Activated CD4-positive, alpha-beta T cell treated with anti-CD3 and anti-CD28 coated beads, Interleukin-2, amount 10 ng/mL, durations not matched to agents 7 days and 5 days (primary cell): Measurements from ENCODE around the gene PBX2. TPM values are rescaled to one million over a fixed set of nuclear protein-coding genes. Genes with fewer than 3 reads are reported as not detected.
"Not testable (repeated sequence)": the region's sequence is repeated elsewhere in the genome, so short reads cannot be mapped to it uniquely, and the experiment has no call there.

Source experiments
- CTCF ChIA-PET: fragments of 350-600 bp; sonication (Branson Sonifier 250); formaldehyde crosslinking; loops from one replicate; lab custom pipeline; 2021; ENCODE audit warnings: antibody characterized with exemption; lab: Charles Lee
- POLR2A ChIA-PET: fragments of 350-600 bp; sonication (Branson Sonifier 250); formaldehyde crosslinking; loops from one replicate; lab custom pipeline; 2021; ENCODE audit warnings: antibody characterized with exemption; lab: Charles Lee
- DNase-seq: peaks from one replicate; pipeline ENCODE4 v3.0.0-alpha.2; 2020
- H3K27ac Mint-ChIP-seq: one replicate; pipeline ENCODE4 v1.8.0; 2021; ENCODE audit warnings: mild to moderate bottlenecking, moderate library complexity, mixed read lengths
- H3K27me3 Mint-ChIP-seq: one replicate; pipeline ENCODE4 v1.8.0; 2021; ENCODE audit warnings: mixed read lengths
- H3K36me3 Mint-ChIP-seq: one replicate; pipeline ENCODE4 v1.8.0; 2021; ENCODE audit warnings: low read depth, mixed read lengths
- H3K4me1 Mint-ChIP-seq: one replicate; pipeline ENCODE4 v1.8.0; 2021; ENCODE audit warnings: mixed read lengths
- H3K4me3 Mint-ChIP-seq: one replicate; pipeline ENCODE4 v1.8.0; 2021; ENCODE audit warnings: mild to moderate bottlenecking, moderate library complexity, mixed read lengths
- H3K9me3 Mint-ChIP-seq: one replicate; pipeline ENCODE4 v1.8.0; 2021; ENCODE audit warnings: mixed read lengths
- microRNA-seq: library from miRNA; unstranded; fragments of <30 nt; microRNA quantifications from one replicate; pipeline ENCODE4 v1.2.0, GENCODE V29; 2021; ENCODE audit warnings: borderline microRNAs expressed, borderline replicate concordance
- total RNA-seq, 2 experiments: library from RNA; stranded (reverse); gene quantifications; one replicate each; pipeline ENCODE4 v1.2.3, GENCODE V29; 2021

PBX2 gene
- total RNA-seq, 2 experiments from 2014 or later = 98.2 to 98.4 TPM

GRCh38 chr6:32147401-32148132, 42.4 kb downstream of the PBX2 start:
- H3K36me3 Mint-ChIP-seq = peaks cover 2% of the 10 kb centered on the region
- DNase-seq = no peak
- no peak overlapping the region for H3K4me3 Mint-ChIP-seq
- ChIA-PET CTCF (interaction anchor here (0.6 to 1.5 kb wide), 4 partner anchors 12 to 48 kb away, joined by 3 to 7 read pairs (median 4); partner anchors contain the start of gene ATF6B), POLR2A (no interaction called here)
- H3K4me1 Mint-ChIP-seq = peaks cover 25% of the 10 kb centered on the region
- no peak overlapping the region for H3K27ac Mint-ChIP-seq
- H3K27me3 Mint-ChIP-seq = peaks cover 53% of the 10 kb centered on the region
- H3K9me3 Mint-ChIP-seq = peaks cover 3% of the 10 kb centered on the region

GRCh38 chr6:32146687-32147086, 43.3 kb downstream of the PBX2 start:
- Mint-ChIP-seq H3K27ac (no peak overlapping the region), H3K27me3 (peaks cover 50% of the 10 kb centered on the region), H3K36me3 (peaks cover 2% of the 10 kb centered on the region), H3K4me1 (peaks cover 21% of the 10 kb centered on the region), H3K9me3 (peaks cover 3% of the 10 kb centered on the region), H3K4me3 (no peak overlapping the region)
- ChIA-PET CTCF (interaction anchor here (1.4 kb wide), 1 partner anchor 30 kb away, joined by 4 read pairs; no protein-coding TSS in a partner anchor), POLR2A (no interaction called here)
- DNase-seq = no peak

DNA sequence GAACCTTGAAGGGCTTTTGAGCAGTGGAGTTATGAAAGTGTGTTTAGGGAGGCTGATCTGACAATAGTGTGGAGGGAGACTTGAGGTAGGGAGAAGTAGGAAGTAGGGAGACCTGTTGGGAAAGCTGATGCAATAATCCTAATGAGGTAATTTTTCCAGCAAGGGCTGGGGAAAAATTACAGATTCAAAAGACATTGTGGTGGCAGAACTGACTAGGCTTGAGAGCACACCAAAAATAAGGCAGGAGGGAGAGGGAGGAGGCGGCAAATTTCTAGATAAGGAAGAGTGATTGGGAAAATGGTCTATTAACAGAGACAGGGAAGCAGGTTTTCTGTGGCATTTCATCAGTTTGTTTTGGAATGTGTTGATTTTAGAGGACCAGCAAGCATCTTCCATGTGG, 43.7 kb downstream of the PBX2 start:
- Mint-ChIP-seq H3K36me3 (peaks cover 2% of the 10 kb centered on the region), H3K4me3 (no peak overlapping the region), H3K4me1 (peaks cover 20% of the 10 kb centered on the region), H3K27me3 (peaks cover 51% of the 10 kb centered on the region), H3K9me3 (peaks cover 3% of the 10 kb centered on the region), H3K27ac (no peak overlapping the region)
- POLR2A ChIA-PET = no interaction called here
- CTCF ChIA-PET = interaction anchor here (1.4 kb wide), 1 partner anchor 29 kb away, joined by 4 read pairs; no protein-coding TSS in a partner anchor
- DNase-seq = no peak

DNA sequence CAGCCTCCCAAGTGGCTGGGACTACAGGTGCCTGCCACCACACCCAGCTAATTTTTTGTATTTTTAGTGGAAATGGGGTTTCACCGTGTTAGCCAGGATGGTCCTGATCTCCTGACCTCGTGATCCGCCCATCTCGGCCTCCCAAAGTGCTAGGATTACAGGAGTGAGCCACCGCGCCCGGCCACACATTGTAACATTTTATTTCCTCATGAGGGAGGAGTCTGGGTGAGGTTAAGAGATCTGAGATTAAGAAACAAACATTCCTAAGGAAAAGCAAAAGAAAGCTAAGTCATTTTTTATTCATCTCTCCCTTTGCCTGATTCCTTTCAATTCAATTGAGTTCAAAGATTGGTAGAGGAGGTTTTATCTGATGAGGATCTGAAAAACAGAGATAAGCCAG, 45.8 kb downstream of the PBX2 start:
- H3K9me3 Mint-ChIP-seq, POLR2A ChIA-PET, H3K27ac Mint-ChIP-seq, H3K36me3 Mint-ChIP-seq, DNase-seq, H3K4me3 Mint-ChIP-seq: not testable (repeated sequence)
- CTCF ChIA-PET = interaction anchor here (0.5 kb wide), 1 partner anchor 1516 kb away, joined by 3 read pairs; no protein-coding TSS in a partner anchor
- Mint-ChIP-seq H3K27me3 (peaks cover 39% of the 10 kb centered on the region), H3K4me1 (peaks cover 14% of the 10 kb centered on the region)

- CTCF ChIA-PET = interaction anchor here (1.3 kb wide), 1 partner anchor 14 kb away, joined by 4 read pairs; no protein-coding TSS in a partner anchor
- H3K4me3 Mint-ChIP-seq = no peak overlapping the region
- POLR2A ChIA-PET = interaction anchor here (0.6 kb wide), 1 partner anchor 12 kb away, joined by 3 read pairs; the partner anchor contains the start of gene ATF6B
Measured at GRCh38 chr6:32140420-32141046, 49.5 kb downstream of the PBX2 start.

GRCh38 chr6:32139590-32139989, 50.4 kb downstream of the PBX2 start:
- H3K36me3 Mint-ChIP-seq = no peaks in the 10 kb centered on the region
- H3K27ac Mint-ChIP-seq = no peak overlapping the region
- POLR2A ChIA-PET = no interaction called here
- H3K4me3 Mint-ChIP-seq = no peak overlapping the region
- no peak for DNase-seq
- H3K9me3 Mint-ChIP-seq = no peaks in the 10 kb centered on the region
- H3K27me3 Mint-ChIP-seq = peaks cover 15% of the 10 kb centered on the region
- H3K4me1 Mint-ChIP-seq = no peaks in the 10 kb centered on the region
- CTCF ChIA-PET = interaction anchor here (1.5 kb wide), 1 partner anchor 12 kb away, joined by 4 read pairs; the partner anchor contains the start of gene ATF6B

More at GRCh38 chr6:32140420-32141046, 49.5 kb downstream of the PBX2 start:
- no peak overlapping the region for H3K27ac Mint-ChIP-seq
- DNase-seq = no peak
- H3K9me3 Mint-ChIP-seq = no peaks in the 10 kb centered on the region
- H3K4me1 Mint-ChIP-seq = no peaks in the 10 kb centered on the region
- peaks cover 9% of the 10 kb centered on the region for H3K27me3 Mint-ChIP-seq
- no peaks in the 10 kb centered on the region for H3K36me3 Mint-ChIP-seq

- Mint-ChIP-seq H3K36me3 (no peaks in the 10 kb centered on the region), H3K9me3 (no peaks in the 10 kb centered on the region), H3K27ac (no peak overlapping the region), H3K4me1 (no peaks in the 10 kb centered on the region), H3K27me3 (peaks cover 20% of the 10 kb centered on the region), H3K4me3 (no peak overlapping the region)
- ChIA-PET POLR2A (no interaction called here), CTCF (no interaction called here)
- DNase-seq = no peak
Measured at GRCh38 chr6:32137454-32137853, 52.5 kb downstream of the PBX2 start.

Small RNA genes within 50 kb of the gene (microRNA-seq; reads per million reads assigned to microRNA genes)
- gene MIR6721 (not detected), gene MIR6833 (0.84 reads per million)

Other genes with a start within 250 kb of the PBX2 start
- gene CFB, start 244.1 kb downstream of the PBX2 start, total RNA-seq = under 1 TPM in 1 of 2 experiments, not detected in 1; 0.37 TPM
- 10 to 100 TPM; 65.2 to 72.3 TPM for gene NELFE, start 231.2 kb downstream of the PBX2 start, total RNA-seq
- 100 to 1,000 TPM in 1 of 2 experiments, 10 to 100 TPM in 1; 88.0 to 101 TPM for gene SKIC2, start 231.0 kb downstream of the PBX2 start, total RNA-seq
- 10 to 100 TPM; 20.4 to 21.8 TPM for gene DXO, start 218.1 kb downstream of the PBX2 start, total RNA-seq
- gene C4A, start 208.1 kb downstream of the PBX2 start, total RNA-seq = 1 to 10 TPM; 3.0 to 4.2 TPM
- 1 to 10 TPM; 2.0 to 2.2 TPM for gene C4B, start 175.4 kb downstream of the PBX2 start, total RNA-seq
- gene CYP21A2, start 151.8 kb downstream of the PBX2 start, total RNA-seq = under 1 TPM in 1 of 2 experiments, not detected in 1; 0.12 TPM
- gene TNXB, start 80.9 kb downstream of the PBX2 start, total RNA-seq = 1 to 10 TPM; 3.9 to 6.7 TPM
- 100 to 1,000 TPM; 141 to 142 TPM for gene ATF6B, start 62.0 kb downstream of the PBX2 start, total RNA-seq
- gene FKBPL, start 59.9 kb downstream of the PBX2 start, total RNA-seq = 1 to 10 TPM; 6.6 to 7.8 TPM
- under 1 TPM; 0.17 to 0.23 TPM for gene PRRT1, start 38.3 kb downstream of the PBX2 start, total RNA-seq
- gene PPT2, start 36.1 kb downstream of the PBX2 start, total RNA-seq = 1 to 10 TPM; 8.3 to 9.2 TPM
- 1 to 10 TPM; 6.0 to 8.6 TPM for gene EGFL8, start 25.6 kb downstream of the PBX2 start, total RNA-seq
- 10 to 100 TPM; 47.3 to 52.0 TPM for gene AGPAT1, start 14.1 kb downstream of the PBX2 start, total RNA-seq
- 10 to 100 TPM; 39.8 to 49.7 TPM for gene RNF5, start 11.8 kb downstream of the PBX2 start, total RNA-seq
- gene AGER, start 5.9 kb downstream of the PBX2 start, total RNA-seq = 10 to 100 TPM; 45.4 to 47.1 TPM
- gene GPSM3, start 2.4 kb upstream of the PBX2 start, total RNA-seq = 100 to 1,000 TPM; 274 to 282 TPM
- gene NOTCH4, start 33.9 kb upstream of the PBX2 start, total RNA-seq = under 1 TPM; 0.20 to 0.27 TPM
- not detected for gene TSBP1, start 181.7 kb upstream of the PBX2 start, total RNA-seq
- gene BTNL2, start 217.0 kb upstream of the PBX2 start, total RNA-seq = not detected
- 10 to 100 TPM; 58.8 to 73.7 TPM for gene HLA-DRA, start 249.7 kb upstream of the PBX2 start, total RNA-seq